Breast epithelium (tissue), 4 donors: ENCODE measurements around the gene COX20. TPM values are rescaled to one million over a fixed set of nuclear protein-coding genes. Genes with fewer than 3 reads are reported as not detected.

Experiments used
- DNase-seq, 2 donors: peaks; one replicate each; pipeline ENCODE4 v3.0.0-alpha.2; 2019; ENCODE audit warnings: low spot score in 2 of 2
- H3K27ac ChIP-seq, 2 donors: fragments of 200-600 bp; sonication (generic) in 1 of 2; one replicate each; pipeline ENCODE4 v1.5.1; 2016 to 2019; ENCODE audit warnings: mild to moderate bottlenecking in 1 of 2
- H3K27me3 ChIP-seq, 2 donors: fragments of 200-600 bp; sonication (generic) in 1 of 2; one replicate each; pipeline versions ENCODE4 v1.5.1 to v1.6.0; 2017 to 2019; ENCODE audit warnings: control low read depth in 1 of 2, mild to moderate bottlenecking in 1 of 2
- H3K36me3 ChIP-seq: fragments of 200-600 bp; one replicate; pipeline ENCODE4 v1.5.1; 2019
- H3K4me1 ChIP-seq, 2 donors: fragments of 200-600 bp; sonication (generic); one replicate each; pipeline ENCODE4 v1.5.1; 2016 to 2019; ENCODE audit warnings: control low read depth in 1 of 2
- H3K4me3 ChIP-seq, 3 donors: fragments of 200-600 bp; sonication (generic); 1 replicate in 2 of 3; 2 replicates in 1 of 3; pipeline ENCODE4 v1.5.1; 2016 to 2019; ENCODE audit warnings: mild to moderate bottlenecking in 3 of 3, moderate library complexity in 2 of 3
- H3K9me3 ChIP-seq, 2 donors: fragments of 200-600 bp; sonication (generic) in 1 of 2; one replicate each; pipeline ENCODE4 v1.5.1; 2016 to 2019; ENCODE audit warnings: control low read depth in 1 of 2
- POLR2A ChIP-seq: fragments of 450-650 bp; IDR thresholded peaks from one replicate; pipeline ENCODE4 v1.6.1; 2016; ENCODE audit warnings: antibody characterized with exemption, mild to moderate bottlenecking, moderate library complexity
- POLR2AphosphoS5 ChIP-seq, 3 donors: sonication (generic); formaldehyde crosslinking; IDR thresholded peaks; one replicate each; pipeline ENCODE4 v1.6.1; 2017; ENCODE audit warnings: antibody characterized with exemption in 3 of 3
- intact Hi-C: fragments of 100-400 bp; cut with DNase I; formaldehyde crosslinking; loops from one replicate; pipeline ENCODE4 v1.15.1; 2023; ENCODE audit warnings: low total_unique reads
- total RNA-seq, 3 donors: library from RNA; depleted of rRNA; stranded (reverse); fragments of >200 nt; gene quantifications; one replicate each; pipeline ENCODE4 v1.1.0, GENCODE V29; 2016
- TF ChIP-seq, protein P1 (sequence below), 3 donors: fragments of 450-650 bp; IDR thresholded peaks; one replicate each; pipeline ENCODE4 v1.5.1; 2016 to 2017; ENCODE audit warnings: antibody characterized with exemption in 3 of 3, mild to moderate bottlenecking in 3 of 3, moderate library complexity in 3 of 3

The COX20 gene
- total RNA-seq, 3 donors from 2014 or later: 31.4 to 42.6 (median 35.7) TPM

DNA sequence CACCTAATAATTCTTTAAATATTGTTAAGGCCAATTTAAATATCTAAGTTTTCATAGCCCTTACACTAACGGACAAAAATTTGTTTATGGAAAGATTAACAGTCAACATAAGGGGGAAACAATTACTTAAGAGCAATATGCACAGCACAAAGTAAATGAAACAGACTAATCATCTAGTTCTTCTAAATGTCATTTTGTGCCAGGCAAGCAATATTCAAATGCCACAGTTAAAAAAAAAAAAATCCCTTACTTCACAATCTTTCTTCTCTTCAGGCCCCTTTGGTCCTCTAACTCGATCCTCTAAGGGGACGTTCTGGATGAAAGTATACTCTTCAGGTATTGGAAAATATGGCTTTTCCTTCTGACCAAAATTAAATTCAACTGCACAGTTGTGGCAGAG, 22.3 kb downstream of the COX20 start:
- no peaks in the 10 kb centered on the region for H3K9me3 ChIP-seq
- peaks cover 15% of the 10 kb centered on the region for H3K36me3 ChIP-seq
- no peak for DNase-seq
- TF ChIP-seq POLR2A (no peak), POLR2AphosphoS5 (IDR thresholded peaks at IDR 0.05) (no peak)
- TF ChIP-seq, protein P1, sequence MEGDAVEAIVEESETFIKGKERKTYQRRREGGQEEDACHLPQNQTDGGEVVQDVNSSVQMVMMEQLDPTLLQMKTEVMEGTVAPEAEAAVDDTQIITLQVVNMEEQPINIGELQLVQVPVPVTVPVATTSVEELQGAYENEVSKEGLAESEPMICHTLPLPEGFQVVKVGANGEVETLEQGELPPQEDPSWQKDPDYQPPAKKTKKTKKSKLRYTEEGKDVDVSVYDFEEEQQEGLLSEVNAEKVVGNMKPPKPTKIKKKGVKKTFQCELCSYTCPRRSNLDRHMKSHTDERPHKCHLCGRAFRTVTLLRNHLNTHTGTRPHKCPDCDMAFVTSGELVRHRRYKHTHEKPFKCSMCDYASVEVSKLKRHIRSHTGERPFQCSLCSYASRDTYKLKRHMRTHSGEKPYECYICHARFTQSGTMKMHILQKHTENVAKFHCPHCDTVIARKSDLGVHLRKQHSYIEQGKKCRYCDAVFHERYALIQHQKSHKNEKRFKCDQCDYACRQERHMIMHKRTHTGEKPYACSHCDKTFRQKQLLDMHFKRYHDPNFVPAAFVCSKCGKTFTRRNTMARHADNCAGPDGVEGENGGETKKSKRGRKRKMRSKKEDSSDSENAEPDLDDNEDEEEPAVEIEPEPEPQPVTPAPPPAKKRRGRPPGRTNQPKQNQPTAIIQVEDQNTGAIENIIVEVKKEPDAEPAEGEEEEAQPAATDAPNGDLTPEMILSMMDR (IDR thresholded peaks at IDR 0.05): no peak
- intact Hi-C loops: no loop called here
- H3K27ac ChIP-seq: peak overlapping the region; percentile 15 to 46
- H3K4me1 ChIP-seq: peaks cover 0 to 15% of the 10 kb centered on the region in 2 donors
- no peaks in the 10 kb centered on the region for H3K27me3 ChIP-seq
- H3K4me3 ChIP-seq: no peak overlapping the region

- H3K27ac ChIP-seq: no peak overlapping the region
- peaks cover 0 to 15% of the 10 kb centered on the region in 2 donors for H3K4me1 ChIP-seq
- DNase-seq: no peak
- TF ChIP-seq POLR2A (no peak), POLR2AphosphoS5 (IDR thresholded peaks at IDR 0.05) (no peak)
- TF ChIP-seq, protein P1 (IDR thresholded peaks at IDR 0.05): no peak
- H3K36me3 ChIP-seq: peaks cover 15% of the 10 kb centered on the region
- no peaks in the 10 kb centered on the region for H3K9me3 ChIP-seq
- intact Hi-C loops: no loop called here
- no peaks in the 10 kb centered on the region for H3K27me3 ChIP-seq
- no peak overlapping the region for H3K4me3 ChIP-seq
Measured at GRCh38 chr1:244858357-244858756, 22.9 kb downstream of the COX20 start.

DNA sequence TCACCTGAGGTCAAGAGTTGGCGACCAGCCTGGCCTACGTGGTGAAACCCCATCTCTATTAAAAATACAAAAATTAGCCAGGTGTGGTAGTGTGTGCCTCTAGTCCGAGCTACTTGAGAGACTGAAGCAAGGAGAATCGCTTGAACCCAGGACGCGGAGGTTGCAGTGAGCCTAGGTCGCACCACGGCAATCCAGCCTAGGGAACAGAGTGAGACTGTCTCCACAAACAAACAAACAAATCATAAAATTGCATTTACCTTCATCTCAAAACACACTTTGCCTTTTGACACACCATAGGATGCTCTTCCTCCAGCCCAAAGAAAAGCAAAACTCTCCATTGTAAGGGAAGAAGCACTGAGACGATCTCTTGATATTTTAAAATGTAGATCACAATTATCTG, 24.6 kb downstream of the COX20 start:
- Histone ChIP-seq H3K36me3 (peaks cover 15% of the 10 kb centered on the region), H3K27me3 (no peaks in the 10 kb centered on the region), H3K27ac (peak overlapping the region; percentile 4 to 54), H3K4me3 (peak overlapping the region; percentile 5 to 99 (median 99)), H3K9me3 (no peaks in the 10 kb centered on the region), H3K4me1 (peaks cover 0 to 15% of the 10 kb centered on the region in 2 donors)
- no peak for DNase-seq
- TF ChIP-seq POLR2AphosphoS5 (IDR thresholded peaks at IDR 0.05): no peak
- TF ChIP-seq, protein P1 (IDR thresholded peaks at IDR 0.05): no peak
- no peak for TF ChIP-seq POLR2A
- intact Hi-C loops: loop anchor here (5.0 kb wide), 1 partner anchor 107 kb away; a partner anchor contains a TSS

- Histone ChIP-seq H3K4me3 (peak overlapping the region; percentile 98 to 99 (median 99)), H3K9me3 (no peaks in the 10 kb centered on the region), H3K27ac (peak overlapping the region; percentile 2 to 20), H3K36me3 (peaks cover 15% of the 10 kb centered on the region), H3K4me1 (peaks cover 0 to 15% of the 10 kb centered on the region in 2 donors), H3K27me3 (no peaks in the 10 kb centered on the region)
- intact Hi-C loops: loop anchor here (5.0 kb wide), 1 partner anchor 106 kb away; a partner anchor contains a TSS
- TF ChIP-seq POLR2AphosphoS5 (IDR thresholded peaks at IDR 0.05): no peak
- TF ChIP-seq POLR2A: no peak
- TF ChIP-seq, protein P1 (IDR thresholded peaks at IDR 0.05): no peak
- no peak for DNase-seq
Measured at GRCh38 chr1:244860914-244861610, 25.6 kb downstream of the COX20 start.

GRCh38 chr1:244861683-244862082, 26.2 kb downstream of the COX20 start:
- TF ChIP-seq, protein P1 (IDR thresholded peaks at IDR 0.05): no peak
- TF ChIP-seq POLR2A (no peak), POLR2AphosphoS5 (IDR thresholded peaks at IDR 0.05) (no peak)
- no peaks in the 10 kb centered on the region for H3K27me3 ChIP-seq
- no peak for DNase-seq
- H3K4me3 ChIP-seq: peak overlapping the region; percentile 98 to 99 (median 99)
- intact Hi-C loops: loop anchor here (5.0 kb wide), 1 partner anchor 106 kb away; a partner anchor contains a TSS
- H3K27ac ChIP-seq: peak overlapping the region; percentile 5 to 99
- H3K9me3 ChIP-seq: no peaks in the 10 kb centered on the region
- peaks cover 15% of the 10 kb centered on the region for H3K36me3 ChIP-seq
- peaks cover 0 to 15% of the 10 kb centered on the region in 2 donors for H3K4me1 ChIP-seq
